Diencephalon (tissue), 1 donor: ENCODE data around the gene CEP97. TPM values are rescaled to one million over a fixed set of nuclear protein-coding genes. Genes with fewer than 3 reads are reported as not detected.

ENCODE experiments used
- total RNA-seq: library from RNA; depleted of rRNA; stranded (reverse); fragments of >200 nt; gene quantifications from one replicate; pipeline ENCODE4 v1.2.3, GENCODE V29; 2014

The CEP97 gene
- total RNA-seq = 61.4 TPM

GRCh38 chr3:101724329-101725193, at the start of gene CEP97:
Gene CEP97 (plus strand): TSS chr3:101724614. CDS start chr3:101724677, 63 bp downstream.

GRCh38 chr3:101676765-101677435, 47.5 kb upstream of the CEP97 start, which contains the start of gene ZBTB11:
Gene ZBTB11 (minus strand): TSS chr3:101677132. CDS start chr3:101676914, 218 bp downstream.

GRCh38 chr3:101779047-101779821, 54.8 kb downstream of the CEP97 start, which contains the start of gene NXPE3:
Gene NXPE3 (plus strand): TSS chr3:101779211. CDS start chr3:101785597, 6,386 bp downstream.

Other genes with a start within 250 kb of the CEP97 start
- 75.0 TPM for gene SENP7, start 211.4 kb upstream of the CEP97 start, total RNA-seq
- gene TRMT10C, start 162.7 kb upstream of the CEP97 start, total RNA-seq = 38.1 TPM
- 142 TPM for gene PCNP, start 150.4 kb upstream of the CEP97 start, total RNA-seq
- 43.1 TPM for gene ZBTB11, start 47.5 kb upstream of the CEP97 start, total RNA-seq
- gene RPL24, start 37.9 kb upstream of the CEP97 start, total RNA-seq = 2,721 TPM
- gene NXPE3, start 54.6 kb downstream of the CEP97 start, total RNA-seq = 24.0 TPM
- gene NFKBIZ, start 124.9 kb downstream of the CEP97 start, total RNA-seq = 4.6 TPM